K562 (cell line): ENCODE data around the gene TMEM41A. TPM values are rescaled to one million over a fixed set of nuclear protein-coding genes. Genes with fewer than 3 reads are reported as not detected.

Experiments used
- ATAC-seq: fragments of 200-7000 bp; cut with Tn5 transposase; 3 replicates; pipeline ENCODE4 v1.9.1; 2020; ENCODE audit warnings: moderate library complexity
- BruUV-seq: library from RNA; stranded (reverse); fragments of 400-500 nt; replicated peaks from 2 replicates; lab custom pipeline; 2021; lab: Mats Ljungman, UMichigan
- CTCF ChIA-PET: fragments of 300-600 bp; formaldehyde crosslinking; extraction: SDS; loops from one replicate; lab custom pipeline; 2021; ENCODE audit warnings: low intra/inter-chr PET ratio; lab: Yijun Ruan, JAX
- POLR2A ChIA-PET: fragments of 300-600, 350-650 bp; sonication (Branson Sonifier 250); formaldehyde crosslinking; extraction: SDS; loops from one replicate; lab custom pipeline; 2021; ENCODE audit warnings: antibody characterized with exemption, inconsistent platforms; lab: Yijun Ruan, JAX
- DNase-seq, 4 experiments: peaks; one replicate each; pipeline versions ENCODE4 v3.0.0 to v3.0.0-alpha.2; 2011 to 2018; ENCODE audit warnings: low spot score in 3 of 4, mixed read lengths in 3 of 4; ENCODE audit errors: extremely low read depth in 1 of 4
- FAIRE-seq: peaks from 2 replicates; lab custom pipeline; 2011; peaks lifted over from hg19 to GRCh38; lab: Jason Lieb, UNC
- H2AFZ ChIP-seq: 2 replicates; pipeline ENCODE4 v1.6.0; 2011; ENCODE audit warnings: low read depth, low read length, control low read depth, inconsistent platforms
- H3K27ac ChIP-seq: fragments of 200-600 bp; 3 replicates; pipeline ENCODE4 v1.8.0; 2011; ENCODE audit warnings: low read depth, mild to moderate bottlenecking, control low read depth, inconsistent platforms, low read length, moderate library complexity, mixed read lengths; ENCODE audit errors: extremely low read depth
- H3K27me3 ChIP-seq, 2 experiments: fragments of 300-600 bp in 1 of 2; 2 replicates in 1 of 2; 3 replicates in 1 of 2; pipeline versions ENCODE4 v1.6.0 to v1.8.0; 2011; ENCODE audit warnings: inconsistent platforms in 2 of 2, low read length in 2 of 2, mild to moderate bottlenecking in 1 of 2, mixed read lengths in 1 of 2, moderate library complexity in 1 of 2; ENCODE audit not compliant: control insufficient read depth in 2 of 2, insufficient read depth in 2 of 2
- H3K36me3 ChIP-seq: fragments of 300-600 bp; 3 replicates; pipeline ENCODE4 v1.8.0; 2011; ENCODE audit warnings: mild to moderate bottlenecking, low read length, inconsistent platforms; ENCODE audit not compliant: control insufficient read depth, insufficient read depth
- H3K4me1 ChIP-seq, 2 experiments: fragments of 200-600 bp in 1 of 2; replicated peaks in 1 of 2; 2 replicates in 1 of 2; 3 replicates in 1 of 2; pipeline versions ENCODE4 v1.5.1 to v1.8.0; 2011; ENCODE audit warnings: inconsistent platforms in 2 of 2, low read length in 2 of 2, mild to moderate bottlenecking in 1 of 2, mixed read lengths in 1 of 2, moderate library complexity in 1 of 2; ENCODE audit not compliant: control insufficient read depth in 2 of 2, insufficient read depth in 2 of 2
- H3K4me2 ChIP-seq: 2 replicates; pipeline ENCODE4 v1.6.1; 2011; ENCODE audit warnings: low read length, control low read depth, inconsistent platforms, mixed read lengths; ENCODE audit not compliant: insufficient read depth
- H3K4me3 ChIP-seq: fragments of 200-600 bp; sonication (generic), shearing (Covaris generic); 2 replicates; pipeline ENCODE4 v1.5.1; 2016; ENCODE audit warnings: control low read depth, inconsistent platforms
- H3K79me2 ChIP-seq: fragments of 200-600 bp; 3 replicates; pipeline ENCODE4 v1.8.0; 2011; ENCODE audit warnings: low read length, inconsistent platforms; ENCODE audit not compliant: control insufficient read depth, insufficient read depth
- H3K9ac ChIP-seq, 2 experiments: 2 replicates each; pipeline versions ENCODE4 v1.6.0 to v1.6.1; 2011; ENCODE audit warnings: low read depth in 2 of 2, low read length in 2 of 2, control low read depth in 1 of 2, inconsistent platforms in 1 of 2, mild to moderate bottlenecking in 1 of 2, mixed read lengths in 1 of 2; ENCODE audit not compliant: insufficient read depth in 1 of 2
- H3K9me1 ChIP-seq: one replicate; pipeline ENCODE4 v1.6.0; 2011; ENCODE audit warnings: inconsistent platforms, mild to moderate bottlenecking, low read length, moderate library complexity; ENCODE audit not compliant: control insufficient read depth, insufficient read depth
- H3K9me3 ChIP-seq: replicated peaks from 2 replicates; pipeline ENCODE4 v1.5.1; 2011; ENCODE audit warnings: low read depth, low read length, inconsistent platforms; ENCODE audit not compliant: control insufficient read depth, insufficient read depth
- H4K20me1 ChIP-seq: replicated peaks from 2 replicates; pipeline ENCODE4 v1.6.1; 2011; ENCODE audit warnings: low read length, inconsistent platforms, mixed read lengths; ENCODE audit not compliant: control insufficient read depth, insufficient read depth
- CBX1 ChIP-seq: sonication (generic); IDR thresholded peaks from 2 replicates; pipeline ENCODE4 v1.6.1; 2016; ENCODE audit warnings: antibody characterized with exemption, low read depth, mild to moderate bottlenecking
- MYNN ChIP-seq, 2 experiments: sonication (generic); formaldehyde crosslinking in 1 of 2; IDR thresholded peaks; 2 replicates each; pipeline versions ENCODE4 v1.5.0 to v1.6.1; 2016 to 2020; ENCODE audit warnings: antibody characterized with exemption in 1 of 2, missing genetic modification reagents in 1 of 2
- ZNF24 ChIP-seq: fragments of 450-650 bp; IDR thresholded peaks from 2 replicates; pipeline ENCODE4 v1.6.1; 2016
- ZNF717 ChIP-seq: fragments of 250-450 bp; sonication (Bioruptor Pico); IDR thresholded peaks from 2 replicates; pipeline ENCODE4 v1.5.0; 2021
- WGBS: fragments of 100-300 bp; shearing (Covaris generic); methylation state at CpG from one replicate; pipeline ENCODE4 v1.1.6; 2016; ENCODE audit warnings: low coverage, mixed read lengths; ENCODE audit not compliant: insufficient coverage; ENCODE audit errors: missing lambda C conversion rate; 5-methylcytosine and 5-hydroxymethylcytosine counted together
- in situ Hi-C: fragments of 300-500 bp; cut with MboI; formaldehyde crosslinking; loops from 4 replicates; pipeline ENCODE4 v1.15.0; 2018; ENCODE audit warnings: inconsistent platforms, mixed read lengths
- intact Hi-C: fragments of 100-400 bp; cut with micrococcal nuclease; formaldehyde crosslinking; loops from 2 replicates; pipeline ENCODE4 v1.14.2; 2022
- polyA plus RNA-seq, 8 experiments: library from polyadenylated mRNA; depleted of rRNA in 4 of 8; stranded (reverse) in 5 of 8; unstranded in 3 of 8; fragments of >200 nt; fragmentation: Nextera tagmentation in 2 of 8; fragmentation: Illumina TruSeq in 1 of 8; extraction: Ambion mirVana in 2 of 8; extraction: Trizol in 1 of 8; gene quantifications; 2 replicates each; pipeline versions ENCODE4 v1.2.1 to v1.2.3, GENCODE V29; 2011 to 2014; ENCODE audit warnings: inconsistent platforms in 1 of 8, missing spikeins in 1 of 8
- total RNA-seq, 7 experiments: library from RNA; depleted of rRNA in 6 of 7; stranded (reverse); fragments of >200 nt in 6 of 7; fragmentation: Illumina TruSeq in 2 of 7; extraction: Trizol in 2 of 7; gene quantifications; 2 replicates each; pipeline versions ENCODE4 v1.2.1 to v1.2.3, GENCODE V29; 2011 to 2021; ENCODE audit warnings: low replicate concordance in 1 of 7
- TF ChIP-seq, protein P1 (sequence below): fragments of 450-650 bp; formaldehyde crosslinking; IDR thresholded peaks from 2 replicates; pipeline ENCODE4 v1.4.0; 2020; ENCODE audit warnings: mild to moderate bottlenecking, moderate library complexity

The TMEM41A gene
- total and polyA plus RNA-seq, 9 of the 15 experiments (the other 6 are each of a cell fraction or from before 2014, with no cell fraction given): 22.5 to 65.9 (median 31.5) TPM

DNA sequence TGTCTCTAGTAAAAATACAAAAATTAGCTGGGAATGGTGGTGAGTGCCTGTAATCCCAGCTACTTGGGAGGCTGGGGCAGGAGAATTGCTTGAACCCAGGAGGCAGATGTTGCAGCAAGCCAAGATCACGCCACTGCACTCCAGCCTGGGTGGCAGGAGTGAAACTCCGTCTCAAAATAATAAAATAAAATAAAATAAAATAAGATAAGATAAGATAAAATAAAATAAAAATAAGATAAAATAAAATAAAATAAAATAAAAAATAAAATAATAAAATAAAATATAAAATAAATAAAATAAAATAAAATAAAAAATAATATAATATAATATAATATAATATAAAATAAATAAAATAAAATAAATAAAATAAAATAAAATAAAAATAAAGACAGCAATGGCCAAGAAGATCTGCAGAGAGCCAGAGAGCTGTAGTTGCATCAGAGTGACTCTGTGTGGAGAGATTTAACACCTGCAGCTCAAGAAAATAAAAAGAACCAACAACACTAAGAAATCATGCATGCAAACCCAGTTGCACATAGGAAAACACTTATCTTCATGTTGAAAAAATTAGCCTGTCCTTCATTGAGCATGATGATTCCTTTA is 27.6 kb upstream of the TMEM41A start:
- POLR2A ChIA-PET: no interaction called here
- no peak overlapping the region for H3K27ac ChIP-seq

More for the DNA sequence above, 27.6 kb upstream of the TMEM41A start:
- peaks cover 0 to 5% of the 10 kb centered on the region in 2 experiments; a peak in 1 of 5 replicates for H3K4me1 ChIP-seq
- TF ChIP-seq ZNF24: no peak
- TF ChIP-seq, protein P1, sequence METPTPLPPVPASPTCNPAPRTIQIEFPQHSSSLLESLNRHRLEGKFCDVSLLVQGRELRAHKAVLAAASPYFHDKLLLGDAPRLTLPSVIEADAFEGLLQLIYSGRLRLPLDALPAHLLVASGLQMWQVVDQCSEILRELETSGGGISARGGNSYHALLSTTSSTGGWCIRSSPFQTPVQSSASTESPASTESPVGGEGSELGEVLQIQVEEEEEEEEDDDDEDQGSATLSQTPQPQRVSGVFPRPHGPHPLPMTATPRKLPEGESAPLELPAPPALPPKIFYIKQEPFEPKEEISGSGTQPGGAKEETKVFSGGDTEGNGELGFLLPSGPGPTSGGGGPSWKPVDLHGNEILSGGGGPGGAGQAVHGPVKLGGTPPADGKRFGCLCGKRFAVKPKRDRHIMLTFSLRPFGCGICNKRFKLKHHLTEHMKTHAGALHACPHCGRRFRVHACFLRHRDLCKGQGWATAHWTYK: no peak
- TF ChIP-seq ZNF717 (CRISPR knock-in tag): no peak
- no peak for TF ChIP-seq CBX1
- TF ChIP-seq MYNN (IDR thresholded peaks at IDR 0.05): no peak
- no peak for TF ChIP-seq MYNN (CRISPR knock-in tag; IDR thresholded peaks at IDR 0.05)
- TF ChIP-seq, all 486 proteins: peak for 0
- Histone ChIP-seq H3K27me3 (no peaks in the 10 kb centered on the region), H3K4me3 (no peak overlapping the region), H2AFZ (no peak overlapping the region), H4K20me1 (no peaks in the 10 kb centered on the region), H3K36me3 (no peaks in the 10 kb centered on the region), H3K9me3 (no peaks in the 10 kb centered on the region), H3K9me1 (no peaks in the 10 kb centered on the region), H3K4me2 (no peak overlapping the region), H3K79me2 (no peaks in the 10 kb centered on the region), H3K9ac (no peak overlapping the region)
- BruUV-seq: no TSS peak
- intact Hi-C loops (no loop called here), in situ Hi-C loops (no loop called here)
- 42% methylated on average over 2 of the region's 2 CpGs for WGBS
- ATAC-seq (no peak), FAIRE-seq (no peak), DNase-seq (no peak)
- CTCF ChIA-PET: no interaction called here
